PC-9 (cell line): ENCODE results near the gene SLC35F3.

ENCODE experiments used
- CTCF ChIP-seq: fragments of 200-600 bp; sonication (generic); conservative IDR thresholded peaks from 2 replicates; pipeline ENCODE4 v1.6.1; 2017; ENCODE audit warnings: mixed run types, antibody characterized with exemption, mild to moderate bottlenecking, moderate library complexity
- EZH2 ChIP-seq: fragments of 200-600 bp; sonication (generic); IDR thresholded peaks from 2 replicates; pipeline ENCODE4 v1.8.0; 2017; ENCODE audit warnings: antibody characterized with exemption, low read depth

GRCh38 chr1:233912447-233912846 is 8.0 kb downstream of the SLC35F3 start:
- TF ChIP-seq CTCF (no peak), EZH2 (no peak)
